Stimulated activated CD4-positive, alpha-beta T cell treated with anti-CD3 and anti-CD28 coated beads, Interleukin-4, amount 100 ng/mL, for 48 hours (primary cell): ENCODE data around the gene KCNH6.

Source experiments
- DNase-seq, 2 donors: peaks; one replicate each; pipeline ENCODE4 v3.0.0-alpha.2; 2020; ENCODE audit warnings: low read depth in 2 of 2

Gene KCNH6

DNA sequence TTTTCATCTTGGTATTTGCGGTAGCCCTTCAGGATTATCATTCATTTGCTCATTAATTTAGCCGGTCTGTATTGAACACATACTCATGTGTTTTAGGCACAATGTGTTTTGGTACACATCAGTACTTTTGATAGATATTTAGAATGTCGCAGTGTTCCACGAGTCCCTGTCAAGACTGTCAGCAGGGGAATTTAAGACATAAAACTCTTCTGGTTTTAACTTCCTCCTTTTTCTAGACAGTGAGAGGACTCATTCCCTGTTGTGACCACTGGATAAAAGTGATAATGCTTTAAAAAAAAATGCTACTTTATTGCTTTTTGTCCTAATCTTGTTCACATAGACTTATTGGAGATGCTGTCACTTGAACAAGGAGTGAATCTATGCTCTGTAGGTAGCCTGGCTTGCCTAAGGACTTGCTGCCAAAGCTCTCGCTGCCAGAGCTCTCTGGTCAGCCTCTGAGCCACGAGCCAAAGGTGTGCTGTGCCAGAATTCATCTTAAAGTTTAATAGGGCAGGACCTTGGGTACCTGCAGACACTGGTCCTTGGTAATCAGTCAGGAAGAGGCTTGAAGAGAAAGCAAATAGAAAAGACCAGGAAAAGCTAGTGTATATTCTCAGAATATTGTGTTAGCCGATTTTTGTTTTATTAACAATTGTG is 32.5 kb downstream of the KCNH6 start:
- DNase-seq = no peak

DNA sequence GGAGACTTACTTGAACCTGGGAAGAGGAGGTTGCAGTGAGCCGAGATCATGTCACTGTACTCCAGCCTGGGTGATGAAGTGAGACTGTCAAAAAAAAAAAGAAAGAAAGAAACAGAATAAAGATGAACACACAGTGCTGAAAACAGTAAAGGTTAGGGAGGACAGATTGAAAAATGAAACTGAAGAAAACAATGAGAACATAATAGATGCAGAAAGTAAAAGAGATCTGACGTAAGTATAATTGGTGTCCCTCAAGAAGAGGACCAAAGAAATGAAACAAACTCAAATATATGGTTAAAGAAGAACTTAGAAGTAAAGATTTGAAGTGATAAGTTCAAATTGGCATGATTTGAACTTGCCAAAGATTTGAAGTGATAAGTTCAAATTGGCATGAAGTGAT is 34.3 kb downstream of the KCNH6 start:
- no peak for DNase-seq

- no peak for DNase-seq
Observed at GRCh38 chr17:63558441-63558840, 35.3 kb downstream of the KCNH6 start.

GRCh38 chr17:63561819-63562218 is 38.7 kb downstream of the KCNH6 start:
- DNase-seq = no peak

- DNase-seq = no peak
Observed at GRCh38 chr17:63563339-63563738, 40.2 kb downstream of the KCNH6 start.

DNA sequence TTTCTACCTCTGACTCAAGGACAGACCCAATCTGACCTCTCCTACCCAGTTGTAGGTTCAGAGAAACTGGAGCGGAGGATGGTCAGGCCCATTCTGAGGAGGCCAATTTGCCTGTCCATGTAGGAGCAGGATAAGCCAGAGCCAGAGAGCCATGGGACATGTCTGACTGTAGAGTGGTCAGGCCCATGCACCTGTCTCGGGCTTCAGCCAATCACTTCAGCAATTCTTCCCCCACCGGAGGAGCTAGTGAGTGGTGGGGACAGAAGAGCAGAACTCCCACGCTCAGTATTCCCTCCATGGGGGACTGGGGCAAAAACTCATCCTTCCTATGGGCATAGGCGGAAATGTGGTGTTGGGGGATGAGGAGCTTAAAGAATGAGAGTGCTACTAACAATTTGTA is 41.4 kb downstream of the KCNH6 start:
- no peak for DNase-seq

DNA sequence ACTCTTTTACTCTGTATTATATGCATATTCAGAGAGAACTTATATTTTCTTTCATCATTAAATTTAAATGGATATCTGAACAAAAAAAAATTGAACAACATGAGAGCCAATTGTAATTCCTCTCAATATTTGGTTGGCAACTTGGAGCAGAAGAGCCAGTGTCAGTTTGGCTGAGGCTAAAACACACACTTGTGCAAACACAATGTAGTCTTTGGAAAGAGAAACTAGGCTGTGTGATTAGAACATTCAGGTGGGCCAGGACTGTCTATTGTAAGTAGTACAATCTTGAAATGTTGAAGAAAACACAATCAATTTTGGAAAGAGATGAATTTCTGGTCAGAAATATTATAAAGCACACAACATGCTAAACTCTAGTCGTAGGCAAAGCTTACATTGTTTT is 44.1 kb downstream of the KCNH6 start:
- no peak for DNase-seq

DNA sequence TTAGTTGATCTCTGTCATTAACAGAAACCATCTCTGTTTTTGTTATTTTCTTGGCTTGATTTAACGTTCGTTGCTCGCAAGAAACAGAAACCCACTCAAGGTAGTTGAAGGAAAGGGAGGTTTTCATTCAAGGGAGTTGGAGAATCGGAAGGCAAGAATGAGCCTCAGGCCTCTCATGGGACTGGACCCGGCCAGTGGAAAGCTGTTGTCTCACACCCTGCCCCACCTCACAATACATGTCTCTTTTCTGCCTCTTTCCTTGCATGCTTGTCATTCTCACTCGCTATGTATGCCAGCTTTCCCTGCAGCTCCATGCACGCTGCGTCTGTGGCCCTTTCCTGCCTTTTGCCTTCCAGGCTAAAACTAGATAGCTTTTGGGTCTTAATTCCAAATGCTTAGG is 45.4 kb downstream of the KCNH6 start:
- DNase-seq = no peak

DNA sequence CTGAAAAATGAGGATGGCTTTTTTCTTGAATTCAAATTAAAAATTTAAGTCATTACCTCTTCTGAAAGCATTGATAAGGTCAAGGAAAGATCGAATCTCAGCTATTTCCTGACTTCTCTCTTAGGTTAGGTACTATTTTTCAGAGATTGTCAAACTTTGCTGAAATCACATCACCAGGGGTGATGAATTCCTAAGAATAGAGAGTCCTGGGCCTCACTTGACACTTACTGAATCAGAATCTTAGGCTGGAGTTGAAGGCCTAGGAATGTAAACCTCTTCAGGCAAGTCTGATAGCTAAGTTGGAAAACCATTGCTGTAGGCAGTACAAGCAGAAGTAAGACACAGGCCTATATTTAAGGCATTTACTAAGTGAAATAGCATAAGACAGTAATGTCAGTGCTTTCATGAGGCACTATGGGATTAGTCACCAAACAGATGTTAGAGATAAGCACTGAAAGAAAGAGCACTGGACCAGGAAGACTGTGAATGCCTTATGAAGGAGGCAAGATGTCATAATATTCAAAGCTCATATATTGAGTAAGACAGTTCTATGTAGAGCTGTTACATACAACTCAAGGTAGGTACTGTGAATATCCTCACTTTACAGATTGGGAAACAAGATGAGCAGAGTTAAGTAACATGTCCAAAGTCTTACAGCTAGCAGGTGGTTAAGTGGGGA is 48.6 kb downstream of the KCNH6 start:
- no peak for DNase-seq

DNA sequence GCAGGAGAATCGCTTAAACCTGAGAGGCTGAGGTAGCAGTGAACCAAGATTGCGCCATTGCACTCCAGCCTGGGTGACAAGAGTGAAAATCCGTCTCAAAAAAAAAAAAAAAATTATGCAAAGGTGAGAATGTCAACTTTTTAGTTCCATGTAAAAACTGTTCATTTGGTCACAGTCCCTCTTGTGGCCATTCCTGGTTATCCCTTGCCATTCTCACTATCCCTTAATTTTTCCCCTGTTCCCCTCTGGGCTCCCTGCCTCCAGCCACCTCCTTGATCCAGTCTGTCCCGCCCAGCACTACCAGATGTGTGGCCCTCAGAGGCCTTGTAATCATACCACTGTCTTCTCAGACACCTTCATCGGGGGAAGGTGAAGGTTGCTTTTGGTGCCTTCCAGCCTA is 50.5 kb downstream of the KCNH6 start:
- DNase-seq = no peak

GRCh38 chr17:63578027-63578768 is 55.0 kb downstream of the KCNH6 start:
- no peak for DNase-seq

DNA sequence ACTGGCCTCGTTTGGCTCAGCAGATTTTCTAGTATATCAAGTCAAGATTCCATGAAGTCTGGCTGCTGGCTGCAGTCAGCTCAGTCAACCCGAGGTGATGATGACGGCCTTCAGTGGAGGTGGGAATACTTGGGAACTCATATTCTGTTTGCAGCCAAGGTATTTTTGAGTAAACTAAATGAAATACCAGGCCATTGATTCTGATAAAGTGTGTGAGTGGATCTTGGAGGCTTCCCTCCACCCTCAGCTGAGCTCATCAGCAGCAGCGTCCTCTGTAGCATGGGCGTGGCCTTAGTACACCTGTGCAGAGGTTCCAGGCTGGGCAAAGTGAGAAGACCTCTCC is 55.6 kb downstream of the KCNH6 start:
- DNase-seq = no peak

DNA sequence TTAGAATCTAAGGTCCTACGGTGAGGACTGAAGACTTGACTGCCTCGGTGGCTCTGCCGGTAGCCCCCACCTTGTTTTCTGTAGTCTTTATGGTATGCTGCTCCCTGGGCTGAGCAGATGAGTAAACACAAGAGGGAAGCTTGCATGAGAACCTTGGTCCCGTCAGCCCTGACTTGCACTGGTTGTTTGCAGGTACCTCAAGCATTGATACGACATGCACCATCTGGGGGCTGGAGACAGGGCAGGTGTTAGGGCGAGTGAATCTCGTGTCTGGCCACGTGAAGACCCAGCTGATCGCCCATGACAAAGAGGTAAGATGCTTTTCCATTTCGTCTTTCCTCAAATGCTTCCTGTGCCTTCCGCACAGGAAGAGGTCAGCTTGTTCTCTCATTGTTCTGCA is 56.5 kb downstream of the KCNH6 start:
- no peak for DNase-seq

GRCh38 chr17:63587770-63588169 is 64.6 kb downstream of the KCNH6 start:
- no peak for DNase-seq

DNA sequence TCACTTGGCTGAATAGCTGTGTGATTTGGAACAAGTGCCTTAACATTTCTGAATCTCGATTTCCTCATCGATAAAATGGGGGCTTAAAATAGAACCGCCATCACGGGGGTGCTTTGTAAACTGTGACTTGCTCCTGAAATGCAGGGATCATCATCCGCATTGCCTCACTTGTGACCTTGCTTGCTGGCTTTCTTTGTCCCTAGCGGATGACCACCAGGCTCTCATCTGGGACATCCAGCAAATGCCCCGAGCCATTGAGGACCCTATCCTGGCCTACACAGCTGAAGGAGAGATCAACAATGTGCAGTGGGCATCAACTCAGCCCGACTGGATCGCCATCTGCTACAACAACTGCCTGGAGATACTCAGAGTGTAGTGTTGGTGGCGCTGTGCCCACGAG is 65.6 kb downstream of the KCNH6 start:
- no peak for DNase-seq

GRCh38 chr17:63589646-63590045 is 66.5 kb downstream of the KCNH6 start:
- no peak for DNase-seq

DNA sequence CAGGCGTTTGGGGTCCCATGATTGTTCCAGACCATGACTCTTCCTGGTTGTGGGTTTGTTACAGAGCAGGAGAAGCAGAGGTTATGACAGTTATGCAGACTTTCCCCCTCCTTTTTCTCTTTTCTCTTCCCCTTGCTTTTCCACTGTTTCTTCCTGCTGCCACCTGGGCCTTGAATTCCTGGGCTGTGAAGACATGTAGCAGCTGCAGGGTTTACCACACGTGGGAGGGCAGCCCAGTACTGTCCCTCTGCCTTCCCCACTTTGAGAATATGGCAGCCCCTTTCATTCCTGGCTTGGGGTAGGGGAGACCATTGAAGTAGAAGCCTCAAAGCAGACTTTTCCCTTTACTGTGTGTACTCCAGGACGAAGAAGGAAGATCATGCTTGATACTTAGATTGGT is 69.6 kb downstream of the KCNH6 start:
- DNase-seq = no peak

DNA sequence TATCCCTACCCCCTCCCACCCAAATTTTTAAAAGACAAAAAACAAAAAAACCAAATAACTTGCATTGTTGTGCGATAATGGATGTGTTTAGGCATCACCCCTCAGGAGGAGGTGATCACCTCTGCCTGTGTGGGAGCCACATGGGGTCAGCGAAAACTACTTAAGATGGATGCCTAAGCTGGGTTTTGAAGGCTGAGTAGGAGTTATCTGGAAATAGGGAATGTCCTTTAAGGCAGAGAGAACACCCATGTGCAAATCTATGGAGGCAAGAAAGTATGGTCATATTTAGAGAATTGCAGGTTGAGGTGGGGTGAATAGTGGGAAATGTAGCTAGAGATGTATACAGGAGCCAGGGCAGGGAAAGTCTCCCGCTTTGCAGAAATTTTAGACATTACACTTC is 72.0 kb downstream of the KCNH6 start:
- no peak for DNase-seq
